ENCODE data around the gene SMAD6.
"Not testable (repeated sequence)": the region's sequence is repeated elsewhere in the genome, so short reads cannot be mapped to it uniquely, and the experiment has no call there.

Gene SMAD6

DNA sequence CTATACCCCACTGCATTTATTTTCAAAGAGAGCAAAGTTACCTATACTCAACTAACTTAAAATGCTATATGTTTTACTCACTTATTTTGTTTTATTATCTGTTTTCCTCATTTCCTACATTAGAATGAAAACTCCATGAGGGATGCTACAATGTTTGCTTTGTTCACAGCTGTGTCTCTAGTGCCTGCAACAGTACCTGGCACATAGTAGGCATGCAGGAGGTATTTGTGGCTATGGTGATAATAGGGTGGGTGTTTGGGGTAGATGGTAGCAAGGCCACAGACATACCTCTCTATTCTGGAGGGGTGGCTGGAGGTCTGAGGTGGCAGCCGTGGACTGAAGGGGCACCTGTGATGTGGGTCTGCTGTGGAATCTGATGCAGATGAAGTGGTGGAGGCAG, 24.7 kb upstream of the SMAD6 start:
- no peak for DNase-seq

DNA sequence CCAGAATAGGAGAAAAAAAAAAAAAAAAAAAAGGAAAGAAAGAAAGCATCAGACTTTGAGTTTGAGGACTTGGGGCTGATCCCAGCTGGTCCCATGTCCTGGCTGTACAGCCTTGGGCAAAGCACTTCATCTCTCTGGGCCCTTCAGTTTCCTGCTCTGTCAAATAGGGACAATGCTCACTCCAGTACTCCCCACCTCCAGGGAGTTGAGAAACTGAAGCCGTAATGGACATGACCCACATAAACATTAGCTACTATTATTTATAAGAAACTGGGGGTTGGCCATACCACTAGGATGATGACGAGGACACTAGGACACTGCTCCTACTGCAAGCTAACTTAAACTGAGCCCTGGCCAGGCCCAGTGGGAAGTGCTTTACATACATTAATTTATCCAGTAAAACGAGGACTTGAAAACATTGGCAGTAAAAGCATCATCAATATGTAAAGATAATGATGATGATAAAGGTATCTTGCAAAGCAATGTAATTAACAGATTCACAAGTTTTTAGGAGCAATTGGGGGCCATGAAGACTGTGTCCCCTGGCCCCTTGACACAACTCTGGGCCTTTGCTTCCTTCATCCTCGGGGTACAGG, 22.9 kb upstream of the SMAD6 start:
- DNase-seq = no peak

DNA sequence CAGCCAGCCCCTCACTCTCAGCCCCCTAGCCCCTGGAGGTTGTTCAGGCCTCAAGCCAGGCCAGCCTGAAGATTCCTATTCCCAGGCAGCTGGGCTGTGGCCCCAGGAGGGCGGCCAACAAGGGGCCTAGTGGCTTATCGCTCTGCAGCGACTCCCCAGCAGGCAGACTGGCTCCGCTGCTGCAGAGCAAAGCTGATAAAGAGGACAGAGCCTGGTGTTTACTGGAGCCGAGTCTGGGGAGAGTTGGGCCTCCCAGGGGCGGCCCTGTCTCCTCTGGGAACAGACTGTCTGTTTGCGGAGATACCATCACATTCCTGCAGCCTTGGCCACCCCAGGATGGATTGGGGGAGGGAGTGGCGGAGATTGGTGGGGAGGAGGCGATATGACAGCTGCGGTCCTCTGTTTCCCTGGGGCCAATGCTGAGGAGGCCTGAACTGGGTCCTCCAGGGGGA, 22.4 kb upstream of the SMAD6 start:
- DNase-seq = peak; percentile 92

DNA sequence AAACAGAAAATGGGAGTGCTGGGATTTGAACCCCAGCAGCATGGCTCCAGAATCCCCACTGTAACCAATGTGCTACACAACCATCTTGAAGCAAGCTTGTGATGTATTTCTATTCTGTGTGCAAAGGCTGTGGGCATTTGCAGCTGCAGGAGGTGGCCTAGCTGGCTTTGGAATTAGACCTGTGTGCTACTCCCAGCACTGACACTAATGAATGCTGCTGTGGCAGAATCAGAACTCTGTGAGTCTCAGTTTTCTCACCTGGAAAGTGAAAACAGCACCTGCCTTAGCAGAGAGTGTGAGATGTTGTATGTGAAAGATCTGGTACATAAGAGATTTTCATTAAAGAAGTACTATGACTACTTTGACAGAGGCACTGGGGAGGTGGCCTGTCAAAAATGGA, 21.5 kb upstream of the SMAD6 start:
- DNase-seq = no peak

DNA sequence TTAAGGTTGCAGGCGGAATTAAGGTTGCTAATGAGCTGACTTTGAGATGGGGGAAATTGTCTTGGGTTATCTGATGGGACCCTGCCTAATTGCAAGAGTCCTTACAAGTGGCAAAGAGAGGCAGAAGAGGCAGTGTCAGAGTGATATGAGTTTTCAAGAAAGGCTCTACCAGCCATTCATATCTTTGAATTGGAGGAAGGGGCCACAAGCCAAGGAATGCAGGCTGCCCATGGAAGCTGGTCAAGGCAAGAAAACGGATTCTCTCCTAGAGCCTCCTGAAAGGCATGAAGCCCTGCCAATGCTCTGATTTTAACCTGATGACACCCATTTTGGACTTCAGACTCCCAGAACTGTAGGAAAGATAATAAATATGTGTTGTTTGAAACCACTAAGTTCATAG, 20.6 kb upstream of the SMAD6 start:
- DNase-seq = no peak

DNA sequence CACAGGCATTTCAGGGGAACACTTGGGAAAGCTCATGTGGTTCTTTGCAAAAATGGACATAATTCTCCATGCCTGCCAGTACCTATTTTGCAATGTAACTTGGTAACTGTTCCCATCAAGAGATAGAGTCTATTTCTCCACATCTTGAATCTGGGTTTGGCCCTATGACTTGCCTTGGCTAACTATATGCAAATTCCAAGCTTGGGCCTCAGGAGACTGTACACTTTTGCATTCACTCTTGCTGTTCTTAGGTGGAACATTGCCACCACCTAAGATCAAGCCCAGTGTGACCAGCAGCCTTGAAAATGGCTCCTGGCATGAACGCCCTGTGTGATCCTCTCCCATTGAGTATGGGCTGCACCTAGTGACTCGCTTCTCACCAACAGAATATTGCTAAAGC, 19.8 kb upstream of the SMAD6 start:
- DNase-seq = no peak

DNA sequence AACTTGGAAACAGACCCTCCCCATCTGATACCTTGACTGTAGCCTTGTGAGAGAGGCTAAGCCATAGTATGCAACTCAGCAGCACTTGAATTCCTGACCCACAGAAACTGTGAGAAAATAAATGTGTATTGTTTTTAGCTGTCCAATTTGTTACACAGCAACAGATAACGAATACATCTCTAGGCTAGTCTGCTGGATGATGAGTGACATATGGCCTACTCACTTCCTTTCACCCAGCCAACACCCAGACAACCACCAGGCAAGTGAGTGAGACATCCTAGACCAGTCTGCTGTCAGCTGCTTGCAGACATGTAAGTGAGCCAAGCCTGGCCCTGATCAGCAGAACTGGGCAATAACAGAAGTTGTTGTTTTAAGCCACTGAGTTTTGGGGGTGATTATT, 19.2 kb upstream of the SMAD6 start:
- no peak for DNase-seq

DNA sequence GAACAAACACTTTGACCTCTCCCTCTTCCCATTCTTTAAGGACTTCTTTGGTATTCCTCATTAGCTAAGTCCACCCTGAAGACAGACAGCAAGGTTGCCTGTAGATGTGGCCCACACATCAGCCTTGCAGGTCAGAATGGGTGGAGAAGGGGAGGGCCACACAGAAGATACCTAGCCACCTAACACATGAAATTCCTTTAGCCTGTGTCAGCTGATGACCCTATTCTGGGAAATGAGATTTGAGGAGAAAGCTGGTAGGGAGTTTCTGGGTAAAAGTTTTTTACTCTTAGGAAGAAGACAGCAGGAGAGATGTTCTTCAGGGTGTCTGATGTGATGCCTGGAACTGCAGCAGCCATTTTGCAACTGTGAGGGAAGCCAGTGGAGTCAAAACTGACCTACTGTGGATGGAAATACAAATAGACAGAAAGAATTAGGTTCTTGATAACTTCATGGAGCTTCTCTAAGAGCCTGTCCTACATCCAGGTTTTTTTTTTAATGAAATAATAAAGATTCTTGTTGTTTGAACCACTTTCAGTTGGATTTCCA, 17.8 kb upstream of the SMAD6 start:
- DNase-seq = no peak

DNA sequence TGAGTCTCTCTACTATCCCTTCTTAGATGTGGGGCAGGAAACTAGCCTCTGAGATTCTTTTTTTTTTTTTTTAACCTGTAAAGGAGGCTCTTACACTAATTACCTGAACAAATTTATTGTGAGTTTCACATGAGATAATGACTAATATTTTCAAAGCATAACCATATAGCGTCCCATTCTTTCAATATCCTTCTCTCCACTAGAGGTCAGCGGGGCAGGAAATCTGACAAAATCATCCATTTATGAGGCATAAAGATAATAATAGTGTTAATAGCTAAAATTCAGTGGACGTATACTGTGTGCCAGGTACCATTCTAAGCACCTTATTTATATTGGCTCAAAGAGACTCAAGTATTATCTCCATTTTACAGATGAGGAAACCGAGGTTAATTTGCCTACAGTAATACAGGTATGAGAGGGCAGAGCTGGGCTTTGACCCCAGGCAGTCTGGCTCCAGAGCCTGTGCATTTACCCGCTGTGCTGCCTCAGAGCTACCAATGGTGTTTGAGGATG, 16.3 kb upstream of the SMAD6 start:
- no peak for DNase-seq

DNA sequence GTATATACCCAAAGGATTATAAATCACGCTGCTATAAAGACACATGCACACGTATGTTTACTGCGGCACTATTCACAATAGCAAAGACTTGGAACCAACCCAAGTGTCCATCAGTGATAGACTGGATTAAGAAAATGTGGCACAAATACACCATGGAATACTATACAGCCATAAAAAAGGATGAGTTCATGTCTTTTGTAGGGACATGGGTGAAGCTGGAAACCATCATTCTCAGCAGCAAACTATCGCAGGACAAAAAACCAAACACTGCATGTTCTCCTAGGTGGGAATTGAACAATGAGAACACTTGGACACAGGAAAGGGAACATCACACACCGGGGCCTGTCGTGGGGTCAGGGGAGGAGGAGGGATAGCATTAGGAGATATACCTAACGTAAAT, 11.1 kb upstream of the SMAD6 start:
- DNase-seq = not testable (repeated sequence)

DNA sequence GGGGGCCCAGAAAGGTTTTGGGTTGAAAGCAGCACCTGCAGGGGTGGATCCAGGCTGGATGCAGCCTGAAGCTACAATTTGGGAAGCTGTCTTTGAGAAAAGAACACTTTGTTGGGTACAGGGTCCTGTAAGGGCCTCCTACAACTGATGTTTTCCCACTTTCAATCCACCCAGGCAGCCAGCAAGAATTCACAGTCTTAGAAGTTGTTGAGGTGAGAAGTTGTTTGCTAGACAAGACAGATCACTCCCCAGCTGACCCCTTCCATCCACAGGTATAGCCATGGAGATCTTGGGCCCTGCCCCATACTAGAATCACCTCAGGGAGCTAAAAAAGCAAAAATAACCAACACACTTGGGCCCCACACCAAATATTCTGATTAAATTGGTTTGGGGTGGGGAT, 10.3 kb upstream of the SMAD6 start:
- DNase-seq = no peak

DNA sequence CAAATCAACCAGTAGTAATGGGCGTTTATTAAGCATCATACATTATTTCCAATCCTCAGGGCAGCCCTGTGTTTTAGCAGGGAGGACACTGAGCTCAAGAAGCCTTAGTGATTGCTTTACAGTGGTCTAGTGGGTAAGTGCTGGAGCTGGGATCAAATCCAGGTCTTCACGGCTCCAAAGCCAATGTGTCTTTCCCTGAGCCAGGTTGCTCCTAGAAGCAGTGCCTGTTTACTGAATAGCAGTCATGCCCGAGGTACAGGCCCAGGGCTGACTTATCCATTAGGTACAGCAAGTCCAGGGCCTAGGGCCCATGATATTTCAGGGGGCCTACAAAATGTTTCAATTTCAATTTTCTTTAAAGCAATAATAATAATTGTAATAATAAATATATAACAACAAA, 9.6 kb upstream of the SMAD6 start:
- DNase-seq = no peak

DNA sequence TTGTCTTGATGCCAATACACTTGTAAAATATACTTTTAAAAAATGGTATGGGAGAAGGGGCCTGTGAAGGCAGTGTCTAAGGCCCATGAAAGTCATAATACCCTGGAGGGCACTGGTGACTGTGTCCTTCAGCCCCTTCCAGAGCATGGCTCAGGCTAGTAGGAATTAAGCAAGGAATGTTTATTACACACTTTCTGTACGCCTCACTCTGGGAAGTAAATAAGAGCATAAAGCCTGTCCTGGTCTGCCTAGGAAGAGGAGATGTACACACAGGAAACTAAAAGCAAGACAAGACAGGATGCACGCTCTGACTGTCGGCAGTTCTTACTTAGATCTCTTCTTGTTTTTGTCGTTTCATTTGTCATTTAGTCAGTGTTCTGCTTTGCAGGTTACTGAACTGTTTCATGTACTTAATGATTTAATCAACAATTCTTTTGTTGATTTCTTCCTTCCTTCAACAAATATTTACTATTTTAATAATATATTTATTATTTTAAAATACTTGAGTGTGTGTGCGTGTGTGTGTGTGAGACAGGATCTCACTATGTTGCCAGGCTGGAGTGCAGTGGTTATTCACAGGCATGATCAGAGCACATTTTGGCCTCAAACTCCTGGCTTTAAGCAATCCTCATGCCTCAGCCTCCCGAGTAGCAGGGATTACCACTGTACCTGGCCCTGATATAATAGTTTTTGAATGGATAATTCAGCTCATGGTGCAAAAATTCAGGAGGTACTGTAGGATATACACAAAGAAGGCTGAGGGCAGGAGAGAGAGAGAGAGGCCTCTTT, 9.0 kb upstream of the SMAD6 start:
- DNase-seq = no peak

DNA sequence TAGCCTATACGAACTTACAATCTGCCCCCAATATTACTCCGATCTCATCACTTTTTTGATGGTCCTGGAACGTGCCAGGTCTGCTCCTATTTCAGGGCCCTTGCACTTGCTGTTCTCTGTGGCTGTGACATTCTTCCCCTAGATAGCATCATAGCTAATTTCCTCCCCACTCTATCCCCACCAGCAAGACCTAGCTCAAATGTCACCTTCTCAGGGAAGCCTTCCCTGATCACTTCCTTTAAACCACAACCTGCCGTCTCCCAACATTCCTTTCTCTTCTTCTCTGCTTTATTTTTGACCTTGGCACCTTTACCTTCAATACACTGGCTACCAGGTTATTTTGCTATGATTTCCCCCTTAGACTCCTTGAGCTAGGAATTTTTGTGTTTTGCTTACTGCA, 5.3 kb upstream of the SMAD6 start:
- DNase-seq = no peak

DNA sequence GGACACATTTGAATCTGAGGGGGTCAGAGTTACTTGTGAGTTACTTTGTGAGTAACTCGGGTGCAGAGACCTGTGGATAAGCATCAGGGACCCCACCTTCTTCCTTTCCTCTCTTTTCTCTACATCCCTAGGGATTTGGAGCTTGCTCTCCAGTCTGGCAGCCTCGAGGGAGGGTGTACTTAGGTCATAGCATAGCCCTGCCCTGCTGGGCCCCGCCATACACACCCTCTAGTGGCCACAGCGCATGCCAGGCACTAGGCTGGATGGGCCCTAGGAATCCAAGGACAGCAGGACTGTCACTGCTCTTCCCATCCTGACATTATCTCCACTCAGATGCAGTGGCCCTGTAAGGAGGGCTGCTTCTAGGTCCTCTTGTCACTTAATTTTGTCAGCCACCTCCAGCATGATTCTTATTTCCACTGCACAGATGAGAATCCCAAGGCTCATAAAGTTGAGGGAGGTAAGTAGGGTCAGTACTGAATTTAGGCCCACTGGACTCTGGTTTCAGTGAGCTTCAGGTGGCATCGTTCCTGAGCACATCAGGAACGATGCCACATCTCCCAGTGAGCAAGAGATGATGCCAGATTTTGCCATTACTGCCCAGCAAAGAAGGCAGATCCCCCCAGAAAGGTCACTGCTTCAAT, 3.6 kb upstream of the SMAD6 start:
- DNase-seq = peak; percentile 95

DNA sequence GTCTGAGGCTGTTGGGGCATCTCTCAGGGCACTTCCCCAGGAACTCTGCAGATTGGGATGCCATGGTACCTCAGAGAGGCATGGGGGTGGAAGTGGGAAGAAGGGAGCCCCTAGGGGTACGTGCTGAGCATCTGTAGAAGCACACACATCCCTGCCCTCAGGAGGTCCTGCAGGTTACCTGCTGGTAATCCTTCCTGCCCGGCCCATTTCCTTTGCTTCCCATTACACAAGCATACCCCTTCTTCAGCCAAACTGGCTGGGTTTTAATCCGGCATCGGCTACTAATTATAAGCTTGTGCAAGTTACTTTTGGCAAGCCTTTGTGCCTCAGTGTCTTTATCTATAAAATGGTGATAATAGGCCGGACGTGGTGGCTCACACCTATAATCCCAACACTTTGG, 3.1 kb upstream of the SMAD6 start:
- DNase-seq = no peak

DNA sequence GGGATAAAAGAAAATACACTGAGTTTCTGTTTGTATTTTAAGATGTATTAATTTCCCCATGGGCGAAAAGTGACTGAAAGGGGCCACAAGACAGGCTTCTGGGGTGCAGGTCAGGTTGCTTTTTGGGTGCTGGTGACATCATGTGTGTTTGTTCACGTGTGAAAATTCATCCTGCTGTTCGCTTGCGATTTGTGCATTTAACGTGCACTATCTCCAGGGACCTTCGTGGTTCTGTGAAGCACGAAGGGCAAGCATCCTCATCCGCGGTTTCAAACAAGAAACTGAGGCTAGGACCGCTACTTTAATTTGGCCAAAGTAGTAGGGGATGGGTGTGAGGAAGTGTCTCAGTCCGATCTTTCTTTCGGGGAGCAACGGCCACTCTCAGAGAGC, 1.6 kb upstream of the SMAD6 start:
- peak; percentile 53 for DNase-seq

DNA sequence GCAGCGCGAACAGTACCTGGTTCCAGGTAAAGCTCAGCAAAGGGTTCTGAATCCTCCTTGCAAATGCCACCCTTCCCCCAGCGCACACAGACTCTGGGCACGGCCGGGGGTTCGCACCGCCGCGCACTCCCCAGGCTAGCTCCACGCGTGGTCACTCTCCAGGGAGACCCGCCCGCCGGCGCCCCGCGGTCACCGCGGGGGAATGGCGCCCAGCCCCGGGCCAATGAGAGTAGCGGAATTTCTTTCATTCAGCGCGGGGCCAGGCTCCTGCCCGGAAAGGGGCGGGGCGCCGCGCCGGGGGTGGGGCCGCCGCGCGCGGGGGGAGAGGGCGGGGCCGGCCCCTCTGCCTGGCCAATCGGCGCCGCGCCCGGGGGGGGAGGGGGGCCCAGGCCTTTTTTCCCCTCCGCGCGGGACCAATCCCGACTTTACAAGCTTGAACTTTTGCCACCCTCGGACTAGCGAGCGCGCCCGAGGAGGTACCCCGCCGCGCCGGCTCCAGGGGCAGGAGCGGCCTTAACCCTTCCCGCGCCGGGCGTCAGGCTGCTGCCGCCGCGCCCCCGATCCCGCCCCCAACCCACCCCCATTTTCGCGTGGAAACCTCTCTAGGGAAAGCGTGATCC, 1.1 kb upstream of the SMAD6 start:
- DNase-seq = peak; percentile 98

DNA sequence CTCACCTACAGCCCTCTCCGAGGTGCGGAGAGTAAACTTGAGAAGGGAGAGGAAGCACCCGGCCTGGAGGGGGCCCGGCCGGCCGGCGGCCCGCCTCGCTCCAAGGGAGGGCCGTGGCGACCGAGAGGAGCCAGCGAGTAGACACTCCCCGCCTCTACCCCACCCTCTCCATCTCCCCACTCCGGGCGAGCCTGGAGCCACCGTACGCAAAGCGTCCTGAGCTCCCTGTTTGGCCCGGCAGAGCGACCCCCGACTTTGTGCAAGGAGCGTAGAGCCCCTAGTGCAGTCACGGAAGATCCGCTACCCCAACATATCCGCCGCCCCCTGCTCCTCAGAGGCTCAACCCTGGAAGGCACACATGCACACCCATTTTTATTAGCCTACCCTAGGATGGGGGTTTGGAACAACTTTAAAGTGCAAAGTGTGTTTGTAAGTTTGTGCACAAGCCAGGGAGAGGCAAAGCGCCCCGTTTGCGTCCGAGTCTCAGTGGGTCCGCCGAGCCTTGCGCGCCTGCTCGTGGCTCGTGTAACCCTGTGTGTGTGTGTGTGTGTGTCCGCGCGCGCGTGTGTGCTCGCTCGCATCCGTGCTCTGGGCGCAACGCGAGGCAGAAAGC, 508 bp upstream of the SMAD6 start:
- peak; percentile 80 for DNase-seq

DNA sequence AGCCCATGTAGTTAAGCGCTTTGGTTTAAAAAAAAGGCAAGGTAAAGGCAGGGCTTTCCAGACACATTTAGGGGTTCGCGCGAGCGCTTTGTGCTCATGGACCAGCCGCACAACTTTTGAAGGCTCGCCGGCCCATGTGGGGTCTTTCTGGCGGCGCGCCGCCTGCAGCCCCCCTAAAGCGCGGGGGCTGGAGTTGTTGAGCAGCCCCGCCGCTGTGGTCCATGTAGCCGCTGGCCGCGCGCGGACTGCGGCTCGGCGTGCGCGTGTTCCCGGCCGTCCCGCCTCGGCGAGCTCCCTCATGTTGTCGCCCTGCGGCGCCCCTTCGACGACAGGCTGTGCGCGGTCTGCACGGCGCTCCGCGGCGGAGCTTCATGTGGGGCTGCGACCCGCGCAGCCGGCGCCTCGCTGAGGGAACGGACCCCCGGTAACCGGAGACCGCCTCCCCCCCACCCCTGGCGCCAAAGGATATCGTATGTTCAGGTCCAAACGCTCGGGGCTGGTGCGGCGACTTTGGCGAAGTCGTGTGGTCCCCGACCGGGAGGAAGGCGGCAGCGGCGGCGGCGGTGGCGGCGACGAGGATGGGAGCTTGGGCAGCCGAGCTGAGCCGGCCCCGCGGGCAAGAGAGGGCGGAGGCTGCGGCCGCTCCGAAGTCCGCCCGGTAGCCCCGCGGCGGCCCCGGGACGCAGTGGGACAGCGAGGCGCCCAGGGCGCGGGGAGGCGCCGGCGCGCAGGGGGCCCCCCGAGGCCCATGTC, 927 bp downstream of the SMAD6 start:
- DNase-seq = peak; percentile 60

DNA sequence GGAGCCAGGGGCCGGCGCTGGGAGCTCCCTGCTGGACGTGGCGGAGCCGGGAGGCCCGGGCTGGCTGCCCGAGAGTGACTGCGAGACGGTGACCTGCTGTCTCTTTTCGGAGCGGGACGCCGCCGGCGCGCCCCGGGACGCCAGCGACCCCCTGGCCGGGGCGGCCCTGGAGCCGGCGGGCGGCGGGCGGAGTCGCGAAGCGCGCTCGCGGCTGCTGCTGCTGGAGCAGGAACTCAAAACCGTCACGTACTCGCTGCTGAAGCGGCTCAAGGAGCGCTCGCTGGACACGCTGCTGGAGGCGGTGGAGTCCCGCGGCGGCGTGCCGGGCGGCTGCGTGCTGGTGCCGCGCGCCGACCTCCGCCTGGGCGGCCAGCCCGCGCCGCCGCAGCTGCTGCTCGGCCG, 1.5 kb downstream of the SMAD6 start:
- DNase-seq = peak; percentile 57

Data from NCI-H82 (cell line).